ENCODE data around the gene SLC27A1. TPM values are rescaled to one million over a fixed set of nuclear protein-coding genes. Genes with fewer than 3 reads are reported as not detected.

The SLC27A1 gene
- total RNA-seq, 4 donors from 2014 or later, result 25.3 to 40.7 (median 28.1) TPM

DNA sequence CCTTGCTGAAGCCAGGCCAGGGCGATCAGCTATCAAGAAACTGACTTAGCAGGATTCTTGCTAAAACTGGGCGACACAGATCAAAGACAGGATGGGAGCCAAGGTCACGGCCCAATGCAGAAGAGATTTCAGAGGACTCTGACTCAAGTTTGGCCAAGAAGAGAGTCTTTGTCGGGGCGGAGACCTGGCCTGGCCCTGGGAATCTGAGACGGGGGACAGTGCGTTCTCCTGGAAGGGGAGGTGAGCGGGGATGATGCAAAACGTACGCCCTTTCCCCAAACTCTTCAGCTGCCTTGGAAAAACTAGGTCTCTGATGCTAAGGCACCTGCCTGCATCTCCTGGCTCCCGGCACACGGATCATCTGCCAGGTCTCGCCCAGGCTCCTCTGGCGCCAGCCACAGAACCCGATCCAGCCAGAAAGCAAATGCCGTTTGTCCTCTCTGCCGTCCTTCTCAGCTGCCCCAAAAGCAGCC is 40.6 kb upstream of the SLC27A1 start:
- intact Hi-C loops (cut with DNase I), result no loop called here
- Histone ChIP-seq H3K4me1 (peaks cover 3 to 15% of the 10 kb centered on the region in 2 donors), H3K4me3 (replicated peaks in 1 of 3) (no peak overlapping the region), H3K27me3 (no peaks in the 10 kb centered on the region), H3K27ac (peak overlapping the region in 2 of 3 donors; percentile 45 to 68), H3K36me3 (no peaks in the 10 kb centered on the region), H3K9me3 (no peaks in the 10 kb centered on the region)
- DNase-seq, result peak; percentile 76 to 83
- whole genome bisulfite sequencing, 2 donors, result 23 to 48% methylated on average over 17 of the region's 17 CpGs
- TF ChIP-seq CTCF (IDR thresholded peaks at IDR 0.05) (no peak), POLR2A (IDR thresholded peaks at IDR 0.05) (no peak)

DNA sequence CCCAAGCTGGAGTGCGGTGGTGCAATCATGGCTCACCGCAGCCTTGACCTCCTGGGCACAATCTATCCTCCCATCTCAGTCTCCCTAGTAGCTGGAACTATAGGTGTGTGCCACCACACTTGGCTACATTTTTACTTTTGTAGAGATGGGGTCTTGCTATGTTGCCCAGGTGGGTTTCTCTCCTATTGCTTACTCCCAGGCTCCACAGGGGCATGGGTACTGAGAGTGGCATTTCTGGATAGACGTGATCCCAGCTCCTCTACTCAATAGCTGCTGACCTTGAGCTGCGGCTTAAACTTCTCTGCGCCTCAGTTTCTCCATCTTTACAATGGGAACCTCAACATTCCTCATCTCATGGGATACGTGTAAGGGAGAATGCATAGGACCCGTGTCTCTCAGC is 38.9 kb upstream of the SLC27A1 start:
- H3K4me3 ChIP-seq (replicated peaks in 1 of 3), result no peak overlapping the region
- H3K9me3 ChIP-seq, result no peaks in the 10 kb centered on the region
- TF ChIP-seq POLR2A (IDR thresholded peaks at IDR 0.05), result no peak
- TF ChIP-seq CTCF (IDR thresholded peaks at IDR 0.05), result no peak
- peaks cover 0 to 11% of the 10 kb centered on the region in 2 donors for H3K4me1 ChIP-seq
- 91 to 93% methylated on average over 7 of the region's 7 CpGs for WGBS, 2 donors
- no peak for DNase-seq
- no peak overlapping the region for H3K27ac ChIP-seq
- H3K27me3 ChIP-seq, result no peaks in the 10 kb centered on the region
- H3K36me3 ChIP-seq, result no peaks in the 10 kb centered on the region
- intact Hi-C loops (cut with DNase I), result no loop called here

- intact Hi-C loops (cut with DNase I), result no loop called here
- Histone ChIP-seq H3K9me3 (no peaks in the 10 kb centered on the region), H3K4me3 (replicated peaks in 1 of 3) (no peak overlapping the region), H3K27me3 (no peaks in the 10 kb centered on the region), H3K36me3 (no peaks in the 10 kb centered on the region), H3K27ac (no peak overlapping the region), H3K4me1 (peaks cover 0 to under 1% of the 10 kb centered on the region in 2 donors)
- WGBS, 2 donors, result 90% methylated on average over 6 to 7 of the region's 7 CpGs
- TF ChIP-seq CTCF (IDR thresholded peaks at IDR 0.05) (no peak), POLR2A (IDR thresholded peaks at IDR 0.05) (no peak)
- DNase-seq, result no peak
Observed at GRCh38 chr19:17435218-17435617, 35.1 kb upstream of the SLC27A1 start.

GRCh38 chr19:17436094-17436873 is 34.0 kb upstream of the SLC27A1 start:
- TF ChIP-seq POLR2A (IDR thresholded peaks at IDR 0.05) (no peak), CTCF (IDR thresholded peaks at IDR 0.05) (no peak)
- Histone ChIP-seq H3K36me3 (no peaks in the 10 kb centered on the region), H3K9me3 (no peaks in the 10 kb centered on the region), H3K27me3 (no peaks in the 10 kb centered on the region), H3K4me3 (replicated peaks in 1 of 3) (no peak overlapping the region), H3K4me1 (no peaks in the 10 kb centered on the region), H3K27ac (no peak overlapping the region)
- DNase-seq, result no peak
- intact Hi-C loops (cut with DNase I), result no loop called here
- 95 to 98% methylated on average over 25 of the region's 25 CpGs for WGBS, 2 donors

- Histone ChIP-seq H3K4me3 (replicated peaks in 1 of 3) (no peak overlapping the region), H3K36me3 (no peaks in the 10 kb centered on the region), H3K27me3 (no peaks in the 10 kb centered on the region), H3K4me1 (no peaks in the 10 kb centered on the region), H3K9me3 (no peaks in the 10 kb centered on the region), H3K27ac (no peak overlapping the region)
- 87 to 92% methylated on average over 7 of the region's 7 CpGs for WGBS, 2 donors
- intact Hi-C loops (cut with DNase I), result no loop called here
- TF ChIP-seq CTCF (IDR thresholded peaks at IDR 0.05) (no peak), POLR2A (IDR thresholded peaks at IDR 0.05) (no peak)
- no peak for DNase-seq
Observed at GRCh38 chr19:17436874-17437267, 33.5 kb upstream of the SLC27A1 start.
